ENCODE results near the gene MNT.

MNT gene

DNA sequence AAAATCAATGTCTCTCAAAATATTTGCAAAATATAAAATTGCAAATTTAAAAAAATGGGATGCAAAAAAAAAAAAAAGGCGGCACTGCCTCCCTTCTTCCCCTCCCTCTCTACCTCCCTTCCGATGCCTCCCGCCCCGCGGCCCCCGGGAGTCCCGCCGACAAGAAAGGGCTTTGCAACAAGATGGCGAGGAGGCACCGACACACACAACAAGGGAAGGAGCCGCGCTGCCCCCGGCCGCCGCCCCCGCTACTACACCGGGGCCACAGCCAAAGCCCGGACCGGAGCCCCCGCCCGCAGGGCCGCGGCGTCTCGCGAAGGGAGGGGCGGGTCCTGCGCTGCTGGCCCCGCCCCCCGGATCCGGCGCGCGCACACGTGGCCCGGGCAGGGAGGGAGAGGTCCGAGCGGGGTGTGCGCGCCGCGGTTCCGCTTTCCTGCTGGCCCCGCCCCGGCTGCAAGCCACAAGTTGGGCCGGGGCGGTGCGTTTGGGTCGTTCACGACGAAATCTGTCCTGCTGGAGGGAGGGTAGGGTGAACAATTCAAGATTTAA is at the start of gene MNT:
MNT (minus strand) TSS at position 184 of the 549 bp plus-strand sequence. CDS start 348 bp downstream, outside the sequence.
- no peak for TF ChIP-seq GATA3 (IDR thresholded peaks at IDR 0.05; ENCODE audit: low read depth, low read length)
- no peak for TF ChIP-seq GATA2 (IDR thresholded peaks at IDR 0.05; ENCODE audit: low read depth, low read length)

DNA sequence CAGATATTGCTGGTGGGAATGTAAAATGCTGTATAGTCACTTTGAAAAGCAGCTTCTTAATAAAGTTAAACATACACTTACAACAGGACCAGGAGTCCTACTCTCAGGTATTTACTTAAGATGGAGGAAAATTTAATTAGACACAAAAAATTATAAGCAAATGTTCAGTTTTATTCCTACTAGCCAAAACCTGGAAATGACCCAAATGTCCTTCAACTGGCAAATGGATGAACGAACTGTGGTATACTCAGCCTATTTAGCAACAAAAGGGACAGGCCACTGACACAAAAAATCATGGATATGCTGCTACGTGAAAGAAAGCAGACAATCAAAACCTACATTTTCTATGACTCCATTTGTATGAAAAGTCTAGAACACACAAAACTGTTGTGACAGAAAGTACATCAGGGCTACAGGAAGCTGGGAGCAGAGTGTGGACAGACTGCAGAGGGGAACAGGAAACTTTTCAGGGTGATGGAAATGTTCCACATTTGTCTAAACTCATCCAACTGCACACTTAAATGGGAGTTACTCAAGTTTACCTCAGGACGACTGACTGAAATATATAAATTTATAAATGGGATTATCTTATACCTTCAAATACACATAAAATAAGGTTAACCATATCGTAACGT is 49.3 kb upstream of the MNT start:
- TF ChIP-seq GATA3 (IDR thresholded peaks at IDR 0.05; ENCODE audit: low read depth, low read length) (no peak), GATA2 (IDR thresholded peaks at IDR 0.05; ENCODE audit: low read depth, low read length) (no peak)

- no peak; the same call in 1 of the 2 replicates for TF ChIP-seq GATA3 (IDR thresholded peaks at IDR 0.05; ENCODE audit: low read depth, low read length)
- no peak for TF ChIP-seq GATA2 (IDR thresholded peaks at IDR 0.05; ENCODE audit: low read depth, low read length)
Observed at GRCh38 chr17:2449486-2449885, 48.6 kb upstream of the MNT start.

DNA sequence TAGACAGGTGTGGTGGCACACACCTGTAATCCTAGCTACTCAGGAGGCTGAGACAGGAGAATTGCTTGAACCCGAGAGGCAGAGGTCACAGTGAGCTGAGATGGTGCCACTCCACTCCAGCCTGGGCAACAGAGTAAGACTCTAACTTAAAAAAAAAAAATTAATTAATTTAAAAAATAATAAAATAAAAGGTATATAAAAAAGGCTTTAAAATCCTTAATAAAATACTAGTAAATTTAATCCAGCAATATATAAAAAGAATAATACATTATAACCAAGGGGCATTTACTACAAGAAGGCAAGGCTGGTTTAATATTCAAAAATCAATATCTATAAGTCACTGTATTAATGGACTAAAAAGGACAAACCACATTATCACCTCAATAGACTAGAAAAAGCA is 44.8 kb upstream of the MNT start:
- TF ChIP-seq GATA3 (IDR thresholded peaks at IDR 0.05; ENCODE audit: low read depth, low read length) (no peak), GATA2 (IDR thresholded peaks at IDR 0.05; ENCODE audit: low read depth, low read length) (no peak)

- TF ChIP-seq GATA2 (IDR thresholded peaks at IDR 0.05; ENCODE audit: low read depth, low read length) (no peak), GATA3 (IDR thresholded peaks at IDR 0.05; ENCODE audit: low read depth, low read length) (no peak)
Observed at GRCh38 chr17:2444382-2444781, 43.5 kb upstream of the MNT start.

- TF ChIP-seq GATA3 (IDR thresholded peaks at IDR 0.05; ENCODE audit: low read depth, low read length) (no peak), GATA2 (IDR thresholded peaks at IDR 0.05; ENCODE audit: low read depth, low read length) (no peak)
Observed at GRCh38 chr17:2442166-2442565, 41.3 kb upstream of the MNT start.

- TF ChIP-seq GATA3 (IDR thresholded peaks at IDR 0.05; ENCODE audit: low read depth, low read length) (no peak), GATA2 (IDR thresholded peaks at IDR 0.05; ENCODE audit: low read depth, low read length) (no peak)
Observed at GRCh38 chr17:2440930-2441329, 40.1 kb upstream of the MNT start.

DNA sequence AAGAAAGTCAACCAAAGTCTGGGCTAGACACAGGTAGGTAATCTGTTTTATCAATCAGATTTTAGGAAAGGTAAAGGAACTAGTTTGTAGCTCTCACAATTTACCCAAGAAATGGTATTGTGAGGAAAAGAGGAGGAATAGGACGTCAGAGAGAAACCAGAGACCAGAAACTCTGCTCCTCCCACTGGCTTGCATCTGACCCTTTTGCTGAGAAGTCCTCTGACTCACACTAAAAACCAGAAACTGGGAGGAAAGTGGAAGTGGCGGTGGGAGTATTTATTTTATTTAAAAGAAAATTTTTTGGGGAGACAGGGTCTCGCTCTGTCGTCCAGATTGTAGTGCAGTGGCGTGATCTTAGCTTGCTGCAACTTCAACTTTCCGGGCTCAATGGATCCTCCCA is 38.0 kb upstream of the MNT start:
- TF ChIP-seq GATA3 (IDR thresholded peaks at IDR 0.05; ENCODE audit: low read depth, low read length) (no peak), GATA2 (IDR thresholded peaks at IDR 0.05; ENCODE audit: low read depth, low read length) (no peak)

DNA sequence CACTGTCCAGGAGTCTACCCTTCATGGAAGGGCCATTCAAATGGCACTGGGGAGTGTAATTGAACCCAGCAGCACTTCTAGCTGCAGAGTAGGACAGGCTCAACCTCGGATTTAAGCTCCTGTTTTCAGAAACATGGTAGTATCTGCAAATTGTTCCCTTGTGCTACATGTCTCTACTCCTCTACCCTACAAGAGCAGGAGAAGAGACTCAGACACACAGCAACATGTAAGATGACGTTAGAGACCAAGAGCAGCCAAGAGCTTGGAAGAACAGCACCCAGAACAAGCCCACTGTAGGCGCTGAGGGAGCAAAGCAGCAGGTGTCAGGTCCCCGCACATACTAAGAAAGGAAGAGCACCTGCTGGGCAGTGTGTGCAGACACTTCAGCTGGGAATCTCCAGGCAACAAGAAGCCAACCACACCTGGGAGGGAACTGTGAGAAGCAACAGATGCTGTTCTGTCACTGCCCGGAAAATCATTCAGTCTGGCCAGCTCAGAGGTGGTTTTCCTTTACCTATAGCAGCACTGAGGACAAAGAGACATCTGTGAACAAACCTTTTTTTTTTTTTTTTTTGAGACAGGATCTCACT is 35.6 kb upstream of the MNT start:
- TF ChIP-seq GATA2 (IDR thresholded peaks at IDR 0.05; ENCODE audit: low read depth, low read length) = no peak
- TF ChIP-seq GATA3 (IDR thresholded peaks at IDR 0.05; ENCODE audit: low read depth, low read length) = no peak

GRCh38 chr17:2435862-2436261 is 35.0 kb upstream of the MNT start:
- TF ChIP-seq GATA3 (IDR thresholded peaks at IDR 0.05; ENCODE audit: low read depth, low read length) = no peak
- TF ChIP-seq GATA2 (IDR thresholded peaks at IDR 0.05; ENCODE audit: low read depth, low read length) = no peak

GRCh38 chr17:2435181-2435741 is 34.4 kb upstream of the MNT start:
- no peak for TF ChIP-seq GATA2 (IDR thresholded peaks at IDR 0.05; ENCODE audit: low read depth, low read length)
- TF ChIP-seq GATA3 (IDR thresholded peaks at IDR 0.05; ENCODE audit: low read depth, low read length) = no peak

DNA sequence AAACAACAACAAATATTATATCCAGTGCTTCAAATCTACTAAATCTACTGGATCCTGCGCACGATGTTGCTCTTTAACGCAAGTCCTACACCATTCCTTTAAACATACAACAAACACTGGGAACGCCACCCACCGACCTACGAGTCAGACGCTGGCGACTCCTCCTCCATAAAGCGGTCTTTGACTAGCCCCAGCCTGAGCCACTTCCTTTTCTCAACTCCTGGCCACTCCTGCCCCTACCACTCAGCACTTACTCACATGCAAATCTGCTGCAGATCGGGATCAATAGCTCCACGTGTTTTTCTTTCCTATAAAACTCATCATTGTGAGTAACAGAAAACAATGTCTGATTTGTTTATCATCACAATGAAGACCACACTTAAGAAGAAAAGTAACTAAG is 32.8 kb upstream of the MNT start:
- TF ChIP-seq GATA3 (IDR thresholded peaks at IDR 0.05; ENCODE audit: low read depth, low read length) = no peak
- no peak for TF ChIP-seq GATA2 (IDR thresholded peaks at IDR 0.05; ENCODE audit: low read depth, low read length)

- TF ChIP-seq GATA3 (IDR thresholded peaks at IDR 0.05; ENCODE audit: low read depth, low read length) (no peak), GATA2 (IDR thresholded peaks at IDR 0.05; ENCODE audit: low read depth, low read length) (no peak)
Observed at GRCh38 chr17:2427910-2428309, 27.1 kb upstream of the MNT start.

DNA sequence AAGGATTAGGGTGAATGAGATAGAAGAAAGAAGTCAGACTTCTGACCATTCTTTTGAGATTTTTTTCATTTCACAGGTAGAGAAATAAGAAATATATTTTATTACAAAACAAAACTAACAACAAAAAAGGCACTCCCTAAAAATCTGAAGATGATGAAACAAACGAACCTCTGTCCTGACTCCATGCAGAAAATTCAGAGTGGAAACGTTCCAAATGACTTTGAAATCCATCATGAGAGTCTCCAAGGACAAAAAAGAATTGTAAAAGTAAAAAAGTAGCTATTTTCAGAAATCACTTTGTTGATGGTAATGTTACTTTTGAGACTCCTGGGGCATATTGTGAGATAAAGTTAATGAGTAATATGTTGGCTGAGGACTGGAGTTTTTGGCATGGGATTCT is 26.4 kb upstream of the MNT start:
- no peak for TF ChIP-seq GATA2 (IDR thresholded peaks at IDR 0.05; ENCODE audit: low read depth, low read length)
- no peak for TF ChIP-seq GATA3 (IDR thresholded peaks at IDR 0.05; ENCODE audit: low read depth, low read length)

DNA sequence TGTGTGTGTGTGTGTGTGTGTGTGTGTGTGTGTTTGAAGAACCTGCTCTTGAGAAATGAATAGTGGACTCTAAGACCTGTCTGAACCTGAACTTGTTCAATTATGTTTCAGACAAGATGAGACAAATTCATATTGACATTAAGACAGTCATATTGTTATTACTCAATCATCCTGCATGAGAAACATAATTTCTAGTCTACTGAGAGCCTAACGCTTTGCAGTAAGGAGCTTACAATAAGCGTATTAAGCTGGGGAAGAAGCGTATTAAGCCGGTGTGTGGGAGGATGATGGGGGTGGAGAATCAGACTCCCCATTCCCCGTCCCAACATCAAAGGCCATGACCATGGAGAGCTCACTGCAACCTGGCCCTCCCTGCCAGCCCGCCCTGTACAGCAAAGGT is 22.4 kb upstream of the MNT start:
- no peak for TF ChIP-seq GATA2 (IDR thresholded peaks at IDR 0.05; ENCODE audit: low read depth, low read length)
- no peak for TF ChIP-seq GATA3 (IDR thresholded peaks at IDR 0.05; ENCODE audit: low read depth, low read length)

Measured in SH-SY5Y (cell line).